ENCODE results near the gene INTS1.
A peak's percentile ranks its signal among the peaks of the same experiment; 100 is the strongest.

The INTS1 gene

GRCh38 chr7:1509226-1509625, 5.0 kb upstream of the INTS1 start:
- no peak overlapping the region for H3K9ac ChIP-seq (ENCODE audit: insufficient read length)
- no peak for DNase-seq (ENCODE audit: low read depth, low spot score)
- TF ChIP-seq POLR2AphosphoS5 (IDR thresholded peaks at IDR 0.05; ENCODE audit: borderline replicate concordance, low read depth, low read length) (no peak), FOXP2 (optimal IDR thresholded peaks at IDR 0.05; ENCODE audit: control extremely low read depth, extremely low read length, insufficient read depth) (no peak), EZH2 (IDR thresholded peaks at IDR 0.05) (no peak)
- H3K27ac ChIP-seq = no peak overlapping the region
- H3K9me3 ChIP-seq (ENCODE audit: low read depth, low read length) = no peaks in the 10 kb centered on the region
- no peaks in the 10 kb centered on the region for H3K36me3 ChIP-seq (ENCODE audit: insufficient read depth, low read length)
- H3K4me3 ChIP-seq = no peak overlapping the region

DNA sequence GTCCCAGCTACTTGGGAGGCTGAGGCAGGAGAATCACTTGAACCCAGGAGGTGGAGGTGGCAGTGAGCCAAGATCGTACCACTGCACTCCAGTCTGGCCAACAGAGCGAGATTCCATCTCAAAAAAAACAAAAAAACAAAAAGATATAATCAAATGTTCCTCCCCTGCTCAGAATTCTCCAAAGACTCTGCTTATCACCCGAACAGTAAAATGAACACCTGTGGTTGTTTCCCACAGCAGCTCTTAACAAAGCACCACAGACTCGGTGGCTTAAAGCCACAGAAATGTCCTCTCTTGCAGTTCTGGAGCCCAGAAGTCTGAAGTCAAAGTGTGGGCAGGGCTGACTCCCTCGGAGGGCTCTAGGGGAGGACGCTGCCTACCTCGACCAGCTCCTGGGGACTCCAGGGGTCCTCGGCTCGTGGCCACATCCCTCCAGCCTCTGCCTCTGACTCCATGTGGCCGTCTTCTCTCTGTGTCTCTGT, 4.1 kb upstream of the INTS1 start:
- Histone ChIP-seq H3K27ac (no peak overlapping the region), H3K9ac (ENCODE audit: insufficient read length) (no peak overlapping the region), H3K9me3 (ENCODE audit: low read depth, low read length) (no peaks in the 10 kb centered on the region), H3K4me3 (no peak overlapping the region), H3K36me3 (ENCODE audit: insufficient read depth, low read length) (no peaks in the 10 kb centered on the region)
- DNase-seq (ENCODE audit: low read depth, low spot score) = no peak
- TF ChIP-seq POLR2AphosphoS5 (IDR thresholded peaks at IDR 0.05; ENCODE audit: borderline replicate concordance, low read depth, low read length) = no peak
- TF ChIP-seq FOXP2 (optimal IDR thresholded peaks at IDR 0.05; ENCODE audit: control extremely low read depth, extremely low read length, insufficient read depth) = no peak
- no peak for TF ChIP-seq EZH2 (IDR thresholded peaks at IDR 0.05)

- Histone ChIP-seq H3K9ac (ENCODE audit: insufficient read length) (no peak overlapping the region), H3K4me3 (no peak overlapping the region), H3K36me3 (ENCODE audit: insufficient read depth, low read length) (peaks cover 12% of the 10 kb centered on the region; the same call in 1 of the 2 replicates), H3K9me3 (ENCODE audit: low read depth, low read length) (no peaks in the 10 kb centered on the region), H3K27ac (no peak overlapping the region)
- no peak for TF ChIP-seq FOXP2 (optimal IDR thresholded peaks at IDR 0.05; ENCODE audit: control extremely low read depth, extremely low read length, insufficient read depth)
- no peak for TF ChIP-seq EZH2 (IDR thresholded peaks at IDR 0.05)
- no peak for TF ChIP-seq POLR2AphosphoS5 (IDR thresholded peaks at IDR 0.05; ENCODE audit: borderline replicate concordance, low read depth, low read length)
- no peak for DNase-seq (ENCODE audit: low read depth, low spot score)
These were observed 1.8 kb upstream of the INTS1 start for GRCh38 chr7:1505731-1506550.

GRCh38 chr7:1503390-1503789, 799 bp downstream of the INTS1 start:
- peak overlapping the region; percentile 89 for H3K9ac ChIP-seq (ENCODE audit: insufficient read length)
- H3K36me3 ChIP-seq (ENCODE audit: insufficient read depth, low read length) = peaks cover 19% of the 10 kb centered on the region; the same call in 1 of the 2 replicates
- H3K9me3 ChIP-seq (ENCODE audit: low read depth, low read length) = no peaks in the 10 kb centered on the region
- DNase-seq (ENCODE audit: low read depth, low spot score) = no peak
- H3K27ac ChIP-seq = no peak overlapping the region
- peak overlapping the region; percentile 82 for H3K4me3 ChIP-seq
- no peak for TF ChIP-seq POLR2AphosphoS5 (IDR thresholded peaks at IDR 0.05; ENCODE audit: borderline replicate concordance, low read depth, low read length)

GRCh38 chr7:1502845-1503244, 1.3 kb downstream of the INTS1 start:
- no peak overlapping the region for H3K9ac ChIP-seq (ENCODE audit: insufficient read length)
- peaks cover 19% of the 10 kb centered on the region; the same call in 1 of the 2 replicates for H3K36me3 ChIP-seq (ENCODE audit: insufficient read depth, low read length)
- H3K27ac ChIP-seq = no peak overlapping the region
- peak overlapping the region; percentile 82 for H3K4me3 ChIP-seq
- DNase-seq (ENCODE audit: low read depth, low spot score) = no peak
- no peak for TF ChIP-seq EZH2 (IDR thresholded peaks at IDR 0.05)
- no peak for TF ChIP-seq POLR2AphosphoS5 (IDR thresholded peaks at IDR 0.05; ENCODE audit: borderline replicate concordance, low read depth, low read length)
- TF ChIP-seq FOXP2 (optimal IDR thresholded peaks at IDR 0.05; ENCODE audit: control extremely low read depth, extremely low read length, insufficient read depth) = no peak
- H3K9me3 ChIP-seq (ENCODE audit: low read depth, low read length) = no peaks in the 10 kb centered on the region

- Histone ChIP-seq H3K4me3 (no peak overlapping the region), H3K36me3 (ENCODE audit: insufficient read depth, low read length) (peaks cover 19% of the 10 kb centered on the region; the same call in 1 of the 2 replicates), H3K9me3 (ENCODE audit: low read depth, low read length) (no peaks in the 10 kb centered on the region), H3K27ac (no peak overlapping the region), H3K9ac (ENCODE audit: insufficient read length) (no peak overlapping the region)
- DNase-seq (ENCODE audit: low read depth, low spot score) = no peak
- no peak for TF ChIP-seq POLR2AphosphoS5 (IDR thresholded peaks at IDR 0.05; ENCODE audit: borderline replicate concordance, low read depth, low read length)
- TF ChIP-seq FOXP2 (optimal IDR thresholded peaks at IDR 0.05; ENCODE audit: control extremely low read depth, extremely low read length, insufficient read depth) = no peak
- no peak for TF ChIP-seq EZH2 (IDR thresholded peaks at IDR 0.05)
These were observed 2.5 kb downstream of the INTS1 start for GRCh38 chr7:1501487-1502270.

DNA sequence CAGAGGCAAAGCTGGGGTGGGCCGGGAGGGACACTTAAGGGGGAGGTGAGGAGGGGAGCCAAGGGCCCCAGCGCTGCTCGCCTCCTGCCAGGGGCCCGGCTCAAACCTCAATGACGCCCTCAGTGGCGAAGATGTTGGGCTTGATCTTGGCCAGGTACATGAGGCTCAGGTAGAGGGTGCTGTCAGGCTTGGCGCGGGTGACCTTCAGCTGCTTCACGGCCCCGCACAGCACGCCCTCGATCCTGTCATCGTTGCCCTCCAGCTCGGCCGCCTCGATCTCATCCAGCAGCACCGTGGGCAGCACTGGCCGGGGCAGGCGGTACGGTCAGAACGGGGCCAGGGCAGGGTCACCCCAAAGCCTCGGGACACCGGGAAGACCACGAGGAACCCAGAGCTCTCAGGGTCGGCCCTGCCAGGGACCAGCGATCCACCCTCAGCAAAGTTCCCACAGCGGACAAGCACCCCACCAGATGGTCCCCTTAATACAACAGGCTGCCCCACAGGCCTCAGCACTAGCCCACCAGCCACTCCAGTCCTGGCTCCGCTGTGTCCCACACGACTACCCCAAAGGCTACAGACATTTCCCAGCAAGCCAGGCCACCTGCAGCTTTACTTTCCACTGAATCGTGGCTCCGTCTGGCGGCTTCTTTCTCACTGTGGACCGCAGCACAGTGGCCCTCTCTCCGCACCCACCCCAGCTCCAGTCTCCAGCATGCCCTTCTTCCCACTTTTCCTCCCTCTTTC, 4.0 kb downstream of the INTS1 start:
- Histone ChIP-seq H3K27ac (no peak overlapping the region), H3K36me3 (ENCODE audit: insufficient read depth, low read length) (peaks cover 23% of the 10 kb centered on the region; the same call in 1 of the 2 replicates), H3K4me3 (no peak overlapping the region), H3K9ac (ENCODE audit: insufficient read length) (no peak overlapping the region), H3K9me3 (ENCODE audit: low read depth, low read length) (no peaks in the 10 kb centered on the region)
- no peak for TF ChIP-seq EZH2 (IDR thresholded peaks at IDR 0.05)
- TF ChIP-seq POLR2AphosphoS5 (IDR thresholded peaks at IDR 0.05; ENCODE audit: borderline replicate concordance, low read depth, low read length) = no peak
- no peak for TF ChIP-seq FOXP2 (optimal IDR thresholded peaks at IDR 0.05; ENCODE audit: control extremely low read depth, extremely low read length, insufficient read depth)
- no peak for DNase-seq (ENCODE audit: low read depth, low spot score)
